Calu3 (cell line): ENCODE measurements around the gene CAVIN1. TPM values are rescaled to one million over a fixed set of nuclear protein-coding genes. Genes with fewer than 3 reads are reported as not detected.
"Not testable (repeated sequence)": the region's sequence is repeated elsewhere in the genome, so short reads cannot be mapped to it uniquely, and the experiment has no call there.

Experiments
- BruUV-seq: library from RNA; stranded (reverse); fragments of 400-500 nt; replicated peaks from 2 replicates; lab custom pipeline; 2021; lab: Mats Ljungman, UMichigan
- CTCF ChIA-PET: fragments of 300-600 bp; sonication (Branson Sonifier 250); formaldehyde crosslinking; loops from one replicate; lab custom pipeline; 2022; ENCODE audit warnings: antibody characterized with exemption; lab: Charles Lee
- DNase-seq: peaks from one replicate; pipeline ENCODE4 v3.0.0; 2022
- H3K27ac Mint-ChIP-seq: one replicate; pipeline ENCODE4 v1.8.0; 2022; ENCODE audit warnings: mixed read lengths; ENCODE audit not compliant: unreplicated experiment
- H3K27me3 Mint-ChIP-seq: one replicate; pipeline ENCODE4 v1.8.0; 2022; ENCODE audit warnings: mixed read lengths; ENCODE audit not compliant: unreplicated experiment
- H3K36me3 Mint-ChIP-seq: one replicate; pipeline ENCODE4 v1.8.0; 2022; ENCODE audit warnings: mild to moderate bottlenecking, moderate library complexity, mixed read lengths; ENCODE audit not compliant: insufficient read depth, unreplicated experiment
- H3K4me1 Mint-ChIP-seq: one replicate; pipeline ENCODE4 v1.8.0; 2022; ENCODE audit warnings: mild to moderate bottlenecking, low read depth, mixed read lengths; ENCODE audit not compliant: unreplicated experiment
- H3K4me3 Mint-ChIP-seq: one replicate; pipeline ENCODE4 v1.8.0; 2022; ENCODE audit warnings: mild to moderate bottlenecking, low read depth, moderate library complexity, mixed read lengths; ENCODE audit not compliant: unreplicated experiment
- H3K9me3 Mint-ChIP-seq: one replicate; pipeline ENCODE4 v1.8.0; 2022; ENCODE audit warnings: low read depth, mixed read lengths; ENCODE audit not compliant: unreplicated experiment
- intact Hi-C: fragments of 100-400 bp; cut with micrococcal nuclease; formaldehyde crosslinking; loops from one replicate; pipeline ENCODE4 v1.10.0; 2022; ENCODE audit not compliant: unreplicated experiment
- total RNA-seq: library from RNA; stranded (reverse); gene quantifications from 2 replicates; pipeline ENCODE4 v1.2.3, GENCODE V29; 2022
- TF ChIP-seq, protein P1 (sequence below): fragments of 200-600 bp; IDR thresholded peaks from one replicate; pipeline ENCODE4 v1.8.0; 2022; ENCODE audit warnings: antibody characterized with exemption; ENCODE audit not compliant: unreplicated experiment

The CAVIN1 gene
- total RNA-seq, 1 experiment from 2014 or later, result 4.0 TPM

- intact Hi-C loops, result no loop called here
- no peak for DNase-seq
- Mint-ChIP-seq H3K4me3 (peak overlapping the region; percentile 89), H3K27me3 (peaks cover 44% of the 10 kb centered on the region), H3K36me3 (peaks cover 18% of the 10 kb centered on the region), H3K27ac (no peak overlapping the region), H3K9me3 (no peaks in the 10 kb centered on the region), H3K4me1 (peaks cover 44% of the 10 kb centered on the region)
- TF ChIP-seq, protein P1, sequence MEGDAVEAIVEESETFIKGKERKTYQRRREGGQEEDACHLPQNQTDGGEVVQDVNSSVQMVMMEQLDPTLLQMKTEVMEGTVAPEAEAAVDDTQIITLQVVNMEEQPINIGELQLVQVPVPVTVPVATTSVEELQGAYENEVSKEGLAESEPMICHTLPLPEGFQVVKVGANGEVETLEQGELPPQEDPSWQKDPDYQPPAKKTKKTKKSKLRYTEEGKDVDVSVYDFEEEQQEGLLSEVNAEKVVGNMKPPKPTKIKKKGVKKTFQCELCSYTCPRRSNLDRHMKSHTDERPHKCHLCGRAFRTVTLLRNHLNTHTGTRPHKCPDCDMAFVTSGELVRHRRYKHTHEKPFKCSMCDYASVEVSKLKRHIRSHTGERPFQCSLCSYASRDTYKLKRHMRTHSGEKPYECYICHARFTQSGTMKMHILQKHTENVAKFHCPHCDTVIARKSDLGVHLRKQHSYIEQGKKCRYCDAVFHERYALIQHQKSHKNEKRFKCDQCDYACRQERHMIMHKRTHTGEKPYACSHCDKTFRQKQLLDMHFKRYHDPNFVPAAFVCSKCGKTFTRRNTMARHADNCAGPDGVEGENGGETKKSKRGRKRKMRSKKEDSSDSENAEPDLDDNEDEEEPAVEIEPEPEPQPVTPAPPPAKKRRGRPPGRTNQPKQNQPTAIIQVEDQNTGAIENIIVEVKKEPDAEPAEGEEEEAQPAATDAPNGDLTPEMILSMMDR, result no peak
- no TSS peak for BruUV-seq
- CTCF ChIA-PET, result interaction anchor here (1.0 to 1.7 kb wide), 6 partner anchors 16 to 109 kb away, joined by 3 to 17 read pairs (median 6); no protein-coding TSS in a partner anchor
Measured at GRCh38 chr17:42423766-42424165, 710 bp upstream of the CAVIN1 start.

- DNase-seq, result peak; percentile 42
- intact Hi-C loops, result no loop called here
- Mint-ChIP-seq H3K4me1 (peaks cover 33% of the 10 kb centered on the region), H3K4me3 (peak overlapping the region; percentile 89), H3K36me3 (peaks cover 18% of the 10 kb centered on the region), H3K27me3 (peaks cover 44% of the 10 kb centered on the region), H3K27ac (peak overlapping the region; percentile 18), H3K9me3 (no peaks in the 10 kb centered on the region)
- CTCF ChIA-PET, result interaction anchor here (0.5 to 1.7 kb wide), 9 partner anchors 15 to 351 kb away, joined by 3 to 17 read pairs (median 5); partner anchors contain the start of gene VPS25
- TF ChIP-seq, protein P1, result no peak
- no TSS peak for BruUV-seq
Measured at GRCh38 chr17:42422412-42422957, 571 bp downstream of the CAVIN1 start.

- Mint-ChIP-seq H3K27ac (no peak overlapping the region), H3K4me3 (peak overlapping the region; percentile 89), H3K36me3 (peaks cover 18% of the 10 kb centered on the region), H3K27me3 (peaks cover 44% of the 10 kb centered on the region), H3K9me3 (no peaks in the 10 kb centered on the region), H3K4me1 (peaks cover 33% of the 10 kb centered on the region)
- no peak for DNase-seq
- CTCF ChIA-PET, result interaction anchor here (0.6 to 1.7 kb wide), 7 partner anchors 20 to 380 kb away, joined by 3 to 17 read pairs (median 4); partner anchors contain the start of gene VPS25
- TF ChIP-seq, protein P1, result no peak
- intact Hi-C loops, result no loop called here
- BruUV-seq, result no TSS peak
Measured at GRCh38 chr17:42421507-42422338, 1.3 kb downstream of the CAVIN1 start.

DNA sequence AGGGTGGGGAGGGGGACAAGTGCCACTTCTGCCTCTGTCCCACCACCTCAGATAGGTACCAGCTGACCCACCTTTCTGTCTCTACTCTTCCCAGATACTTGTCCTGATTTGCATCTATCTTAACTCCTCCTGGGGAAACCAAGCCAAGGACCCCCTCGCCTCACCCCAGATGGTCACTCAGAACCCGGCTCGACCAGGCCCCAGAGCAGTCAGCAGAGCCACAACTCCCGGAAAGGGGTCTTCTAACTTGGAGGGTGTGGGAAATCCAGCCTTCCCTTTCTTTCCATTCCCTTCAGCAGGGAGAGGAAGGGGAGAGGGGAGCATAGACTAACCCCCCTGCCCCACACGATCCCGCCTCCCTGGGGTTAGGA is 1.9 kb downstream of the CAVIN1 start:
- Mint-ChIP-seq H3K9me3 (no peaks in the 10 kb centered on the region), H3K27ac (no peak overlapping the region), H3K4me3 (peak overlapping the region; percentile 89), H3K36me3 (peaks cover 18% of the 10 kb centered on the region), H3K4me1 (peaks cover 33% of the 10 kb centered on the region), H3K27me3 (peaks cover 44% of the 10 kb centered on the region)
- intact Hi-C loops, result no loop called here
- DNase-seq, result no peak
- TF ChIP-seq, protein P1, result no peak
- CTCF ChIA-PET, result interaction anchor here (0.6 to 0.7 kb wide), 3 partner anchors 99 to 379 kb away, joined by 3 to 4 read pairs (median 3); no protein-coding TSS in a partner anchor
- BruUV-seq, result no TSS peak

- Mint-ChIP-seq H3K27me3 (peaks cover 35% of the 10 kb centered on the region), H3K4me1 (peaks cover 27% of the 10 kb centered on the region), H3K36me3 (peaks cover 12% of the 10 kb centered on the region)
- CTCF ChIA-PET, H3K27ac Mint-ChIP-seq, DNase-seq, BruUV-seq, H3K9me3 Mint-ChIP-seq, H3K4me3 Mint-ChIP-seq, intact Hi-C loops: not testable (repeated sequence)
Measured at GRCh38 chr17:42417981-42418380, 5.1 kb downstream of the CAVIN1 start.
